HL-60 (cell line): ENCODE data around the gene NKAIN2.

ENCODE experiments used
- GABPA ChIP-seq: IDR thresholded peaks from 2 replicates; pipeline ENCODE4 v1.6.1; 2012; ENCODE audit warnings: low read depth
- POLR2AphosphoS5 ChIP-seq: IDR thresholded peaks from 2 replicates; pipeline ENCODE4 v1.6.1; 2012; ENCODE audit warnings: low read depth
- SPI1 ChIP-seq: IDR thresholded peaks from 2 replicates; pipeline ENCODE4 v1.6.1; 2012; ENCODE audit warnings: low read depth, mild to moderate bottlenecking, borderline replicate concordance
- TF ChIP-seq, protein P1 (sequence below): IDR thresholded peaks from one replicate; pipeline ENCODE4 v1.5.1; 2011; ENCODE audit warnings: low read length, control low read depth, inconsistent platforms; ENCODE audit not compliant: insufficient read depth
- TF ChIP-seq, protein P2 (sequence below): IDR thresholded peaks from 2 replicates; pipeline ENCODE4 v1.6.1; 2012; ENCODE audit warnings: low read depth; ENCODE audit not compliant: insufficient replicate concordance

DNA sequence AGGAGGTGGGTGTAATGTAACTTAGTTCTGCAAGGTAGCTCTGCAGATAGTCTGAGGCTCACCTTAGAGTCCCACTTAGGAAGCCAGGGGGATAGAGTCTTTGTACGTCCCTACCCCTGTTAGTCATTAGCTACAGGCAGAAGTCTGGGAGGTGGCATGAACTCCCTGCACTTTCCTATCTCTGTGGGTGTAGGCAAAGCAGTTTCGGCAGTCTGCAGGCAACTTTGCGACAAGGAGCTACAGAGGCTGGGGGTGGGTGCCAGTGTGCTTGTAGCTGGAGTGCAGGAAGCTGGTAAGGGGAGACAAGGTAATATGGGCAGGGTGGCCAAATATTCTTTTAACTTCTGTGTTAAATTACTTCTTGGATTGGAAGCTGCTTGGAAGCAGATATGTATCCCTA lies 45.7 kb downstream of the NKAIN2 start:
- TF ChIP-seq, protein P1, sequence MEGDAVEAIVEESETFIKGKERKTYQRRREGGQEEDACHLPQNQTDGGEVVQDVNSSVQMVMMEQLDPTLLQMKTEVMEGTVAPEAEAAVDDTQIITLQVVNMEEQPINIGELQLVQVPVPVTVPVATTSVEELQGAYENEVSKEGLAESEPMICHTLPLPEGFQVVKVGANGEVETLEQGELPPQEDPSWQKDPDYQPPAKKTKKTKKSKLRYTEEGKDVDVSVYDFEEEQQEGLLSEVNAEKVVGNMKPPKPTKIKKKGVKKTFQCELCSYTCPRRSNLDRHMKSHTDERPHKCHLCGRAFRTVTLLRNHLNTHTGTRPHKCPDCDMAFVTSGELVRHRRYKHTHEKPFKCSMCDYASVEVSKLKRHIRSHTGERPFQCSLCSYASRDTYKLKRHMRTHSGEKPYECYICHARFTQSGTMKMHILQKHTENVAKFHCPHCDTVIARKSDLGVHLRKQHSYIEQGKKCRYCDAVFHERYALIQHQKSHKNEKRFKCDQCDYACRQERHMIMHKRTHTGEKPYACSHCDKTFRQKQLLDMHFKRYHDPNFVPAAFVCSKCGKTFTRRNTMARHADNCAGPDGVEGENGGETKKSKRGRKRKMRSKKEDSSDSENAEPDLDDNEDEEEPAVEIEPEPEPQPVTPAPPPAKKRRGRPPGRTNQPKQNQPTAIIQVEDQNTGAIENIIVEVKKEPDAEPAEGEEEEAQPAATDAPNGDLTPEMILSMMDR = no peak
- TF ChIP-seq POLR2AphosphoS5 (no peak), GABPA (no peak), SPI1 (no peak)
- TF ChIP-seq, protein P2, sequence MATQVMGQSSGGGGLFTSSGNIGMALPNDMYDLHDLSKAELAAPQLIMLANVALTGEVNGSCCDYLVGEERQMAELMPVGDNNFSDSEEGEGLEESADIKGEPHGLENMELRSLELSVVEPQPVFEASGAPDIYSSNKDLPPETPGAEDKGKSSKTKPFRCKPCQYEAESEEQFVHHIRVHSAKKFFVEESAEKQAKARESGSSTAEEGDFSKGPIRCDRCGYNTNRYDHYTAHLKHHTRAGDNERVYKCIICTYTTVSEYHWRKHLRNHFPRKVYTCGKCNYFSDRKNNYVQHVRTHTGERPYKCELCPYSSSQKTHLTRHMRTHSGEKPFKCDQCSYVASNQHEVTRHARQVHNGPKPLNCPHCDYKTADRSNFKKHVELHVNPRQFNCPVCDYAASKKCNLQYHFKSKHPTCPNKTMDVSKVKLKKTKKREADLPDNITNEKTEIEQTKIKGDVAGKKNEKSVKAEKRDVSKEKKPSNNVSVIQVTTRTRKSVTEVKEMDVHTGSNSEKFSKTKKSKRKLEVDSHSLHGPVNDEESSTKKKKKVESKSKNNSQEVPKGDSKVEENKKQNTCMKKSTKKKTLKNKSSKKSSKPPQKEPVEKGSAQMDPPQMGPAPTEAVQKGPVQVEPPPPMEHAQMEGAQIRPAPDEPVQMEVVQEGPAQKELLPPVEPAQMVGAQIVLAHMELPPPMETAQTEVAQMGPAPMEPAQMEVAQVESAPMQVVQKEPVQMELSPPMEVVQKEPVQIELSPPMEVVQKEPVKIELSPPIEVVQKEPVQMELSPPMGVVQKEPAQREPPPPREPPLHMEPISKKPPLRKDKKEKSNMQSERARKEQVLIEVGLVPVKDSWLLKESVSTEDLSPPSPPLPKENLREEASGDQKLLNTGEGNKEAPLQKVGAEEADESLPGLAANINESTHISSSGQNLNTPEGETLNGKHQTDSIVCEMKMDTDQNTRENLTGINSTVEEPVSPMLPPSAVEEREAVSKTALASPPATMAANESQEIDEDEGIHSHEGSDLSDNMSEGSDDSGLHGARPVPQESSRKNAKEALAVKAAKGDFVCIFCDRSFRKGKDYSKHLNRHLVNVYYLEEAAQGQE = no peak
